GOT3 (cell line): Measurements from ENCODE around the gene SLC26A1.
"Not testable (repeated sequence)": the region's sequence is repeated elsewhere in the genome, so short reads cannot be mapped to it uniquely, and the experiment has no call there.

ENCODE experiments used
- DNase-seq: peaks from one replicate; lab custom pipeline; 2025; ENCODE audit warnings: mixed read lengths; lab: John Stamatoyannopoulos, UW

SLC26A1 gene

GRCh38 chr4:982814-983213 is 10.4 kb downstream of the SLC26A1 start:
- no peak for DNase-seq

GRCh38 chr4:982291-982690 is 10.9 kb downstream of the SLC26A1 start:
- no peak for DNase-seq

DNA sequence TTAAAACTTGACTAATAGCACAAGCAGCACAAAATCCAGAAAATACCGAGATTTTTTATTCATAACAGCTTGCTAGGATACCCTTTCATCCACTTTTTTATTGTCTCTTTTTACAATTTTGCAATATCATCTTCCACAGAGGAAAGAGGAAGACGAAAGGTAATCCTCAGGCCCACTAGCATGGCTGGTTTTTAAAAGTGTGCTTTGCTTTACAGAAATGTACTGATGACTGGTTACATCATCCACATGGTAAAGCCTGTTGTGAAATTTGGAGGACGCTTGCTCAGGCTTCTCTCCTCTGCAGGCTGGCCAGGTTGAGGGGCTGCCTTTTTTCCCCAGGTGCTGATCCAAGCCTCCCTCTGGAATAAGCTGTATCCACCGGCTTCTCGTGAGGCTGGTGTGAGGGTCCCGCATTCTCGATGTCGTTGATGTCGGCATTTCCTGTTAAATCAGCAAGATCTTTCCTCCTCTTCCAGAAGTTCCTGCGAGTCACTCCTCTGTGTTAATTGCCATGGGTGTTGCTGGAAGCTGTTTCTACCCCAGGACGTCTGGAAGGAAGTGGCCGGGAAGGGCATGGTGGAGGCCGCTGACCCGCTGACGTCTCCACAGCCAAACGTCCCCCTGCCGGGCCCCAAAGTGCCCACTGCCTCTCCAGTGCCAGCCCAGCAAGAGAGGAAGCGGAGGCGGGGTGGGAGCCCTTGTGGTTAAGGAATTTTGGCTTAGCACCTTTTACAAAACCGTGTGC is 14.1 kb downstream of the SLC26A1 start:
- no peak for DNase-seq

- not testable (repeated sequence) for DNase-seq
These were observed 17.2 kb downstream of the SLC26A1 start for GRCh38 chr4:976016-976415.

- DNase-seq = no peak
These were observed 18.5 kb downstream of the SLC26A1 start for GRCh38 chr4:974668-975067.

GRCh38 chr4:973431-974397 is 19.5 kb downstream of the SLC26A1 start, which contains the start of gene DGKQ:
DGKQ (minus strand) TSS chr4:973569; CDS start chr4:973482, 87 bp downstream.
- peak; percentile 57 for DNase-seq

GRCh38 chr4:972651-973424 is 20.4 kb downstream of the SLC26A1 start:
- DNase-seq = no peak

GRCh38 chr4:971666-972500 is 21.3 kb downstream of the SLC26A1 start:
- no peak for DNase-seq

- no peak for DNase-seq
These were observed 22.2 kb downstream of the SLC26A1 start for GRCh38 chr4:970854-971520.

DNA sequence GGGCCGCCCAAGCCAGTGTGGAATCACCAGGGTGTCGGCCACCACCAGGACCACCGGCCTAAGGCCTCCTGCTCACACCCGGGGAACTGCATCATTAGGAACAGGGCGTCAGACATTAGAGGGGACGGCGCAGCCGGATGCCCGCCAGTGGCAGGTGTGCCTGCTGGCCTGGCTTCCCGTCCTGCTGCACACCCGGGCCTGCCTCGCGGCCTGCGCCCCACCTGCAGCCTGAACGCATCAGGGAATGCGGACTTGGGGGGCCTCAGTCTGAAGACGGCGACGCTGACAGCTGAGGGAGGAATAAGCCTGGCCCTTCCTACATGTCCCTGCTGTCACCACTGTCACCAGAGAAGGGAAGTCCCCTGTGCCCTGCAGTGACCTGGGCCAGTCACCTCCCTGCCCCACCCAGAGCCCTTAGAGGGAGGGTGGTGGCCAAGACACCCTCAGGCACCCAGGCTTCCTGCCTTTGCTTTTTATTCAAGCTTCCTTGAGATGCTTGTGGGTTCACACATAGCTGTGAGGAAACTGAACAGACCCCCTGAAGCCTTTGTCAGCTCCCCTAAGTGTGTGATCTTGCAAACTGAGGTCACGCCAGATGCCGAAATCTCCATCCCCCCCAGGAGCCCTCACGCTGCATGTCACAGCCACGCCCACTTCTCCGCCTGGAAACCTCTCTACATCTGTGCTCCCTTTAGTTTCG is 23.0 kb downstream of the SLC26A1 start:
- DNase-seq = no peak

GRCh38 chr4:968621-969394 is 24.4 kb downstream of the SLC26A1 start:
- no peak for DNase-seq

DNA sequence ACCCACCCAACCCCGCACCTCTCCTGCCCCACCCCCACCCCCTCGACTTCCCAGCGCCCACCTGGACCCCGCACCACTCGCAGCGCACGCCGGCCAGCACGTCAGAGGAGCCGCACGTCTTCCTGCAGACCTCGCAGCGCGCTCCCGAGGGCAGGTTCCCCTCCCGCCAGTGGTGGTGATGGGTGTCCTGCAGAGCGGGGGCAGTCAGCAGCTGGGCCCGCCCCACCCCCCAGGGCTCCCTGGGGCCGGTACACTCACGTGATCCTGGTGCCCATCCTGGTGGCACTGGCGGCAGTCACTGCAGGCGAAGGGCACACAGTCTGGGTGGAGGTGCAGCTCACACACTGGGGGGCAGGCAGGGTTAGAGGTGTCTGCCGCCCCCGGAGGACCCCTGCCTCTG is 25.0 kb downstream of the SLC26A1 start:
- DNase-seq = no peak

DNA sequence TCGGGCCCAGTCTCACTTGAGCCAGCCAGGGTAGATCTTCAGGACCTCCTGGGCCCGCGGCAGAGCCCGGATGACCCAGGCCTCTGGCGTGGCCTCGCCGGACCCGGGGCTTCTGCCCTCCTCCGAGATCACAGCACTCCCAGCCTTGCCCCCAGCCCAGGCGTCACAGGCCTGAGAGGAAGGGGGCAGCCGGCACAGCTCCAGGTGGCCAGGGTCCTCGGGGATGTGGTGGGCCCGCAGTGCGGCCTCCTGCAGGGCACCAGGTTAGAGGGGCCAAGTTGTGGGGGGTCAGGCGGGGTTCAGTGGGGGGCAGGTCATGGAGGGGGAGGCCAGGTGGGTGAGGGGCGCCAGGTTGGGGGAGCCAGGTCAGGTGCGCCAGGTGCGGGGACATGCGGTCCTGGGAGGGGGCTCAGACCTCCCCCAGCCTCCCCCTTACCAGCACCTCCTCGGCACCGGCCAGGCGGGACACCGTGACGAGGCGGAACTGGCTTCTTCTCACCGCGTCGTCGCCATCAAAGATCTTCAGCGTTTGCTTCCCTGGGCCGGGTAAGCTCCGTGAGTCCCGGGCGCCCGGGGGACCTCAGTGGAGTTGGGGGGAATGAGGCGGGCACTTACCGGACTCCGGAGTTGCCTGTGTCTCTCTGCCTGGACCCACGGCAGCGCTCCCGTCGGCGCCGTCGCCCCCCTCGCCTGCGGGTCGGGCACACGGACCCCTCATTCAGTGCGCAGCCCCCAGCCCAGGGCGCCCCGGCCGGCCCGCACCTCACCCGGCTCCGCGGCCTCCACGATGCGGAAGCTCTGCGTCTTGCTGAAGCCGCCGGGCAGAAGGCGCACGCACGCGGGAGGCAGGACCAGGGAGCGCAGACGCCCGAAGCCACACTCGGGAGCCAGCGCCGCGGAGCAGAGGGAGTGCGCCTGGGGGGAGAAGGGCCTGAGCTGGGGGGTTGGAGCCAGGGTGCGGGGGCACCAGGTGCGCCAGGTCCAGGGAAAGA is 25.8 kb downstream of the SLC26A1 start:
- DNase-seq = no peak

DNA sequence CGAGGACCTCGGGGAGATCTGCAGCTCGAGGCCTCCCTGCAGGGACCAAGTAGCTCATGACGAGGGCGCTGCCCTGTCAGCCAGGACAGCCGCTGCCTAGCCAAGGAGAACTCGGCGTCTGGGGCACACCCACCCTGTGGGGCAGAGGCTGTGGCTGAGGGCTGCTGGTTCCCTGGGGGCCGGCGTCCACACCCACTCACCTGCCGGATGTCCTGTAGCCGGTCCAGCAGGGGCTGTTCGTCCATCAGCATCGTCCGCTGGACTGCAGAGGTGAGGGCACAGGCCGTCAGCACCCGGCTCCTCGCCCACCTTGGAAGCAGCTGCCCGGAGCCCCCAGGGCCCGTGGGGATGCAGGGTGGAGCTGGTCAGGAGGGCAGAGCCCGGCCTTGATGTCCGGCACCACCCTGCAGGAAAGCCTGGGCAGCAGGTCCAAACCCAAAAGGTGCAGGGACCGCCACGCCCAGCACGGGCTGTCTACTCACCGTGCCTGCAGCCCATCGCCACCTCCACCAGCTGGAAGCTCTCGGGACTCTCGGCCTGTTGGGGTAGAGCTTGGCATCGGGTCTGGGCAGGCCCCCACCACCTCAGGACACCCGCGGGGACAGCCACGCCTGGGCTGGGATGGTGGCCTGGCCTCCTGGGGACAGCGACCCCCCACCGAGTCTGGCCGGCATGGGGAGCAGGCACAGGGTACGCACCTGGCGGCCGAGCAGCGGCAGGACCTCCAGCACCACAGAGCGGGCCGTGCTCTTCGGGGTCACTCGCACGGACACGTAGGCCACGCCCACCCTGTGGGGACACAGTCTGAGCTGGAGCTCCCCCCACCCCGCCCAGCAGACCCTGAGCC is 26.7 kb downstream of the SLC26A1 start:
- no peak for DNase-seq

- DNase-seq = no peak
These were observed 27.5 kb downstream of the SLC26A1 start for GRCh38 chr4:965766-966134.

DNA sequence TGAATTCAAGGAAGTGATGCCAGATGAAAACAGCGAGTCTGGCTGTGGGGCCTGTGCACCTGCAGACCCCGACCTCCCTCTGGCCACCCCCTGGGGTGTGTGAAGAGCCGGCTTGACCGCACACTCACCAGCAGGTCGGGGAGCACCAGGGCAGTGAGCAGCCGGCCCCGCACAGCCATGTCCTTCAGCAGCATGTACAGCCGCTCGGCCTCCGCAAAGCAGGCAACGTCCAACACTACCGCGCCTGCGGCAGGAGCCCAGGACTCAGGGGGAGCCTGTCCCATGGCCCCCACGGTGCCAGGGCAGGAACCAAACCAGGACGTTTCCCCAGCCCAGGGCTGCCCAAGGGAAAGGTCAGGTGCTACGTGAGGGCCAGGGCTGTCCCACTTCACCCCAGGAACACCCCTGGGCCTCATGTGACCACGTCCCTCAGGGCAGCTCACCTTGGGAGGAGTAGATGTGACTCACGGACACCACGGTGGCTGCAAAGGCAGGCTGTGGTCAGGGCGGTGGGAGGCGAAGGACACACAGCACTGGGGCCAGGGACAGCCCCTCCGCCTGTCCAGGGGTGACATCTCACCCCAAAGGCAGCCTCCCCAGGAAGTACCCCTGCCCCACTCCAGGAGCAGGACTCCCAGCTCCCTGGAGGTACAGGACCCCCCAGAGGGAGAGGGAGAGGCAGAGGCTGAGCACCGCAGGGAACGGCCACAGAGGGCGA is 28.0 kb downstream of the SLC26A1 start:
- no peak for DNase-seq
